ENCODE results near the gene PINLYP.

- TF ChIP-seq, protein P1, sequence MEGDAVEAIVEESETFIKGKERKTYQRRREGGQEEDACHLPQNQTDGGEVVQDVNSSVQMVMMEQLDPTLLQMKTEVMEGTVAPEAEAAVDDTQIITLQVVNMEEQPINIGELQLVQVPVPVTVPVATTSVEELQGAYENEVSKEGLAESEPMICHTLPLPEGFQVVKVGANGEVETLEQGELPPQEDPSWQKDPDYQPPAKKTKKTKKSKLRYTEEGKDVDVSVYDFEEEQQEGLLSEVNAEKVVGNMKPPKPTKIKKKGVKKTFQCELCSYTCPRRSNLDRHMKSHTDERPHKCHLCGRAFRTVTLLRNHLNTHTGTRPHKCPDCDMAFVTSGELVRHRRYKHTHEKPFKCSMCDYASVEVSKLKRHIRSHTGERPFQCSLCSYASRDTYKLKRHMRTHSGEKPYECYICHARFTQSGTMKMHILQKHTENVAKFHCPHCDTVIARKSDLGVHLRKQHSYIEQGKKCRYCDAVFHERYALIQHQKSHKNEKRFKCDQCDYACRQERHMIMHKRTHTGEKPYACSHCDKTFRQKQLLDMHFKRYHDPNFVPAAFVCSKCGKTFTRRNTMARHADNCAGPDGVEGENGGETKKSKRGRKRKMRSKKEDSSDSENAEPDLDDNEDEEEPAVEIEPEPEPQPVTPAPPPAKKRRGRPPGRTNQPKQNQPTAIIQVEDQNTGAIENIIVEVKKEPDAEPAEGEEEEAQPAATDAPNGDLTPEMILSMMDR (IDR thresholded peaks at IDR 0.05): peak; percentile 45 to 70 (median 56)
- no peak for TF ChIP-seq POLR2A (IDR thresholded peaks at IDR 0.05)
Observed at GRCh38 chr19:43555185-43555770, 20.3 kb upstream of the PINLYP start.
